ENCODE results near the gene BCKDHA.
A peak's percentile ranks its signal among the peaks of the same experiment; 100 is the strongest.
"Not testable (repeated sequence)": the region's sequence is repeated elsewhere in the genome, so short reads cannot be mapped to it uniquely, and the experiment has no call there.

BCKDHA gene

DNA sequence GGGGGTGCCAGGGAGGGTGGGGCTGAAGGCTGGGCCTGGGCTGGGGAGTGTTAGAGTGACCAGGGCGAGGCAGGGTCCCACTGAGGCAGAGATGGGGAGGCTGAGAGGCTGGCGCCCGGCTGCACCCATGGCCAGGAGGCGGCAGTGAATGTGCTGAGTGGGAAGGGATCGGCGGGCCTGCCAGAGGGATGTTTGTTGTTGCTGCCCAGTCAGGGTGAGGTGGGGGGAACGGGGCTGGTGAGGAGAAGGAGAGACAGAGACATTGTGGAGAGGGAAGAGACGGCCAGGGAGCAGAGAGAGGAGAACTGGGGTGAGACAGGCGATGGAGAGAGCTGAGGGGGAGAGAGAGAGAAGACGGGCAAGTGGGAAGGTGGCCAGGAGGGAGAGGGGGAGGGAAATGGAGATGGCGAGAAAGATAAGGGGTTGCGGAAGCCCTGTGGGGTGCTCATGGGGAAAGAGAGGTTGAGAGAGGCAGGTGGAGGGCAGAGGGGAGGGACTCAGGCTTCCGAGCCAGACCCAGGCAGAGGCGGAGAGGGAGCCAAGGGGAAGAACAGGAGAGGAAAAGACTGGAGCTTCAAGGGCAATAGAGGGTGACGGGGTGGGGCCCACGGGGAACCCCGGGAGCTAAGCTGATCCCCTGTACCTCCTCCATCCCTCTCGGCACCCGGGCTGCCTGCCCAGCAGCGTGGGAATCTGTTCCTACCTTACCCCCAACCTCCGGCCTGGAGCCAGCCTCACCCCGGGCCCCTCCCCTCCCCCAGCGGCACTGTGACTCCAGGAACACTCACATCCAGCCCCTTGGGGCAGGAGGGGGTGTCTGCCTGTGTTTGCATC, 30.2 kb downstream of the BCKDHA start:
- peak; percentile 32 for DNase-seq

DNA sequence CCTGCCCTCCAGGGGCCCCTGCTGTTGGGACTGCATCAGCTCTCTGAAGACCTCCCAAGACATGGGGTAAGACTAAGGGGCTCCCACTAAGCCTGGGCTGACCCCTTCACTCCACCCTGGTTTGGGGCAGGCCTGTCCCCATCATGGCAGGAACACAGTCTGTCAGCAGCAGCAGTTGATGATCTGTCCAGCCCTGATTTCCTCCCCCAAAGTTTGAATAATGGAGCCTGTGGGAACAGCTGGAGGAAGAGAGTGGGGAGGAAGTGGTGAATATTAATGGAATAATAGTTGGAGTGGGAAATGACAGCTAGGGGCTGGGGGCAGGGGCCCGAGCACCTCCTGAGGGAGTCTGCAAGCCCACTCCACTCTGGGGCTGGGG, 30.9 kb downstream of the BCKDHA start:
- no peak for DNase-seq

DNA sequence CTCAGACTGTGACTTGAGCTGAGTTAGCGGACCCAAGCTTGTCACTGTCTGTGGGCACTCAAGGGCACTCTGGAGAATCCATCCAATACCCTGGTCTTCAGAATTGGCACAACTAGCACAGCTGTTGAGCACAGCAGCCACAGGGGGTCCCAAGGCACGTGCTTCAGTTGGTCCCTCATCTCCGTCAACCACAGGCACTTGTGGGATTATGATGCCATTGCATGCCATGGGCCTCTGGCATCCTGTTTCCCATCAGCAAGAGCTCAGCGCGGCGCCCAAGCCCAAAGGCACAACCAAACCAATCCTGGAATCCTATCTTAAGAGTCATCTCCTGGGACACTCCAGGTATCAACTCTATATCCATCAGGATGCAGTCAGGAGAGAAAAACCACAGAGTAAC, 33.3 kb downstream of the BCKDHA start:
- no peak for DNase-seq

DNA sequence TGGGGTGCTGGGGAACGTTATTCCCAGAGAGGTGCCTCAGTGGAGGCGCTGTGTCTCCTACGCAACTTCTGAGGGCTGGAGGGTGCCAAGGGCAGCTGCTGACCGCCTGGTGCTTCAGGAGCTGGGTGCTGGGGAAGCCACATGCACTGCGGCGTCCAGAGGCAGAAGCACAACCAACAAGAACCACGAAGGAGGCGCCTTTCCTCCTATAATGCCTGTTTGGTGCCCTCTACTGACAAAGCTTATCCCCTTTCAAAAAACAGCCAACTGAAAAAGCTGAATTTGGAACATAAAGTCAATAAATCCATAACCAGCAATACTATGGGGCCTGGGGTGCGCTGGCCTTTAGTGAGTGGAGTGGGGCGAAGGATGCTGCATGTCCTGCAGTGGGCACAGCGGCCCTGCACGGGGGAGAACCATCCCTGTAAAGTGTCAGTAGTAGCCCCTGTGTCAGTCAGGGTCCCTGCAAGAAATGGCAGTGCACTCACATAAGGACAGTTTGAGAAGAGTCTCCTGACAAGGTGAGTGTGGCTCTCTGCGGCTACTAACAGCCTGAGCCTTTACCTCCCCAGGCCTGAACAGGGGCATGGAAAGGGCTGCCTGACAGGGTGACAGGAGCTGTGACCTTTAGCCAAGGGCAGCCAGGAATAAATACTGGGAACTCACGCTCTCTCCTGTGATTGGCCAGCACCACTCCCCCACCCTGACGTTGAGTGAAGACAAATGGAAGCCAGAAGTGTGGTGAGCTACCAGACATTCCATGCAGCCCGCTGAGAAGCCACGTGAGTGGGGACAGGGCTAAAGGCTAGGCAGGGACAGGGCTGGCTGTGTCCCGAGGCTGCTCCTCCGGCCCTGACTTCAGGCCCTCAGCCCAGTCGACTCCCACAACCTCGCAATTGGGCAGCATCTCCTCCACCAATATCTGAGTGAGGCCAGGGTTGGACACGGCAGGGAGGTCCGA, 34.1 kb downstream of the BCKDHA start:
- no peak for DNase-seq

DNA sequence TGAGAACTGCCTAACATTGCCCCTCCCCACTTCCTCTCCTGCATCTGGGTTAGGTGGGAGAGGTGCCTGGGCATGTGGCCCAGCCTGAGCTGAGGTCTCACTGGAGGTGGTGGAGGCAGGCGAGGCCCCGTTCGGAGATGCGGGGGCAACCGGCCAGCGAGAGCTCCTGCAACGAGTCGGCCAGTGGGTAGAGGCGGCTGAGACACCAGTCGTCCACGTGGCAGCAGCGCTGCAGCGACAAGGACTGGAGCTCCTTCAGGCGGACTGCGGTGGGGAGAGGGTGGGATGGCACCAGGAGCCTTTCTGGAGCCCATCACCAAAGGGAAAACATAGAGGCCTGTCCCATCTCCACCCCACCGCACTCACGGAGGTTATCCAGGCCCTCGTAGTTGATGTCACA, 35.6 kb downstream of the BCKDHA start:
- no peak for DNase-seq

DNA sequence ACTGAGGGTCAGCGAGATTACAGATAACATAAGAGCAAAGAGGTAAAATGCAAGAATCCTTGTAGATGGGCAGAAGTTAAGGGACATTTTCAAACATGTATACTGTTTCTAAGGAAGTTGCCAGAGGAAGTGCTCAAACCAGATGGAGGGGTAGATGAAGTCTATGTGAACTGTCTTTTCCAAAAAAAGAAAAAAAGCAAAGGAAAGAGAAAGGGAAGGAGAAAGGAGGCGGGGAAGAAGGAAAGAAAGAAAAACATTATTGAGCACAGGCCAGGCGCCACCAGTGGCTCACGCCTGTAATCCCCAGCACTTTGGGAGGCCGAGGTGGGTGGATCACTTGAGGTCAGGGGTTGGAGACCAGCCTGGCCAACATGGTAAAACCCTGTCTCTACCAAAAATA, 36.8 kb downstream of the BCKDHA start:
- no peak for DNase-seq

DNA sequence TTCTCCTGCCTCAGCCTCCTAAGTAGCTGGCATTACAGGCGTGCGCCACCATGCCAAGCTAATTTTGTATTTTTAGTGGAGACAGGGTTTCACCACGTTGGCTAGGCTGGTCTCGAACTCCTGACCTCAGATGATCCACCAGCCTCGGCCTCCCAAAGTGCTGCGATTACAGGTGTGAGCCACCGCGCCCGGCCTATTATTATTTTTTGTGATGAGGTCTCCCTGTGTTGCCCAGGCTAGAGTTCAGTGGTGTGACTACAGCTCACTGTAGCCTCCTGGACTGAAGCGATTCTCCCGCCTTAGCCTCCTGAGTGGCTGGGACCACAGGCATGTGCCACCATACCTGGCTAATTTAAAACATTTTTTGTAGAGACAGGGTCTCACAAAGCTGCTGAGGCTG, 37.8 kb downstream of the BCKDHA start:
- DNase-seq, result not testable (repeated sequence)

DNA sequence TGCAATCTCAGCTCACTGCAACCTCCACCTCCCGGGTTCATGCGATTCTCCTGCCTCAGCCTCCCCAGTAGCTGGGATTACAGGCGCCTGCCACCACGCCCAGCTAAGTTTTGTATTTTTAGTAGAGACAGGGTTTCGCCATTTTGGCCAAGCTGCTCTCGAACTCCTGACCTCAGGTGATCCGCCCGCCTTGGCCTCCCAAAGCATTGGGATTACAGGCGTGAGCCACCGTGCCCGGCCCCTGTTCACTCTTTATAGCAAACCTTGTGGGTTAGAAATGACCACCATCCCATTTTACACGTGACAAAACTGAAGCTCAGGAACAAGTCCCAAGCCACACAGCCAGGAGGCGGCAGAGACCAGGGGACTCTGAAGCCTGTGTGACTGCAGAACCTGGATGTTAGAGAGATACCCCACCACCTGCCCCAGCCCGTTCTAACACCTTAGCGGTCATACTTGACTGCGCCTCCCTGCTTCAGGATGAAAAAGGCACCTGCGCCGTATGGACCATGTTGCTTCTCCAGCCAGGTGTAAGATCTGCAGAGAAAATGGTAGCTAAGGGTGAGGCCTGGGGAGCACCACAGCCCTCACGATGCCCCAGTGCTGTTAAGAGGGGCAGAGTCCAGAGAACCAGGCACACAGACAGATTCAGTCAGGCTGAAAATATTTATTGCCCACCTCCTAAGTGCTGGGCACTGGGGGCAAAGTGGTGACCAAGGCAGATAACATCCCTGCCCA, 38.5 kb downstream of the BCKDHA start:
- no peak for DNase-seq

DNA sequence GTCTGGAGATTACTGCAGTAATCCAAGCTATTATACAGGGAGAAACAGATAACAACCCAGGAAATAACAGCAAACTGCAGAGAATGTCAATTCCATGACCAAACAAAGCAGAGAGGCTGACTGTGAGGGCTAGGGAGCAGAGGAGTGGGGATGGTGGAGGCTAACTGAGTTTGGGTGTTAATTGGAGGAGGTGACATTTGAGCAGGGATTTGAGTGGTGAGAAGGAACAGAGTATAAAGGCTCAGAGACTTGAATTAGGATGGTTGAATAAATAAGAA, 39.0 kb downstream of the BCKDHA start:
- DNase-seq, result no peak

DNA sequence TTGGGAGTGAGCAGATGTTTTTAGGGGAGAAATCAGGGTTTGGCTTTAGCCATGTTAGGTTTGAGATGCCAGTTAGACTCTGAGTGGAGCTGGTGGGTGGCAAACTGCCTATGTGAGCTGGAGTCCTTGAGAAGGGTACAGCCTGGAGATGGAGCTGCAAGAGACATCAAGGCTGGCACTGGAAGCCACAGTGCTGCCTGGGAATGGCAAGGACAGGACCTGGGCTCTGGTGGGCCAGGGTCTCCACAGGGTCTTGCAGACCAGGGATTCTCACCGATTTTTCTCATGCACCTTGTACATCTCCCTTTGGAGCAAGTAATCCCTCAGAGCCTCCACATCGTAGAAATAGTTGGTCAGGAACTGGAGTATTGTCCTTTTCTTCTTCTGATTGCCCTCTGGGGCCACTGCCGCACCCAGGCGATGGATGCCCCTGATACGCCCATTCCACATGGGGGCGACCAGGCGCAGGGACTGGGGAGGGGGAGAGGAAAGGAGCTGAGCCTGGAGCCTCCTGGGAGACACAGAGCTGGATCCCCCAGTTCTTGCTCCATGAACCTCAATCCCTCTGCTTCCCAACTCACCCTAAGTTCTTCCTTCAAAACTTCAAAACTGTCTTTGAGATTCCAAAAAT, 40.4 kb downstream of the BCKDHA start:
- DNase-seq, result no peak

DNA sequence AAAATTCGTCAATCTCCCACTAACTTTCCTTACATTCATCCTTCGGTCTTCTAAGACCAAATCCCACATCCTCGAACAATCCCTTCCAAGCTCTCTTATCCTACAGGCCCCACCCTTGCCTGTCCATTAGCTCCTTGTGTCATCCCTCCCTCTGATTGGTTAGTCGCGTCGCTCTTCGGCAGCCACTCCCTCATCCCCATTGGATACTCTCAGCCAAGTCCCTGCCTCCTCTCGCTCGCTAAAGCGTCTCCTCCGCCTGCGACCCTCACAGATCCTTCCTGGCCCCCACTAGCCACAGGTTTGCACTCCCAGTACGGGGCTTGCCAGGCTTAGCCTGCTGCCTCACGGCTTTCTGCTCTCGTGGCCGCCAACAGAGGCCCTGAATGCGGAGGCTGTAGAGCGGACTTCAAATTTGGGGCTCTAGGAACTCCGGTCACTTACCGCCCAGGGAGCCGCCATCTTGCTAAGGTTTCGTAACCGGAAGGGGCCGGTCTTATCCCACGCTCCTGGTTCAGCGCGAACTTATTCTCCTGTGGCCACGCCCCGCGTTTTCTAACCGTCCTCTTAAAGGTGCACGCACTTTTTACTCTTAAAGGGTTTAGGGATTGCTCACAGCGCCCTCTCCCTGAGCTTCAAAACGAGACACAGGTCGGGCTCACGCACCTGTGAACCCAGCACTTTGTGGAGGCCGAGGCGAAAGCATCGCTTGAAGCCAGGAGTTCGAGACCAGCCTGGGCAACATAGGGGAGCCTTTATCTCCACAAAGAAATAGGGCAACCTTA, 42.0 kb downstream of the BCKDHA start, which contains the start of gene DMAC2:
Gene DMAC2, minus strand, starts transcription at position 472 of the 782 bp plus-strand sequence. Its CDS starts 13 bp downstream, at position 459.
- DNase-seq, result peak; percentile 92

DNA sequence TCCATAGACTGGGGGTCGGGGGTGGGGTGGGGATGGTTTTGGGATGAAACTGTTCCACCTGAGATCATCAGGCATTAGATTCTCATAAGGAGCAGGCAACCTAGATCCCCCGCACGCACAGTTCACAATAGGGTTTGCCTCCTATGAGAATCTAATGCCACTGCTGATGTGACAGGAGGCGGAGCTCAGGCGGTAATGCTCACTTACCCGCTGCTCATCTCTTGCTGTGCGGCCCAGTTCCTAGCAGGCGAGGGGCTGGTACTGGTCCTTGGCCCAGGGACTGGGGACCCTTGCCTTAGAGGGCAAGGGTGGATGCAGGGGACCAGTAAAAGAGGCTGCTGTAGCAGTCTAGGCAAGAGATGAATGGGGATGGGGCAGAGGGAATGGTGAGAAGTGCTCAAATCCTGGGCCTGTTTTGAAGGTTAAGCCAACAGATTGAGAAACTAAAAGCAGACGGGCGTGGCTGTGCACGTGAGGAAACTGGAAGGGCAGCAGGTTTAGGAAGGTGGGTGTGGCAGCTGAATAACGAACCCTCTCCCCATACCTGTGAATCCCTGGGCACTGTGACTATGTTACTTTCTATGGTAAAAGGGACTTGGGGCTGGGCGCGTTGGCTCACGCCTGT, 43.8 kb downstream of the BCKDHA start:
- DNase-seq, result no peak

DNA sequence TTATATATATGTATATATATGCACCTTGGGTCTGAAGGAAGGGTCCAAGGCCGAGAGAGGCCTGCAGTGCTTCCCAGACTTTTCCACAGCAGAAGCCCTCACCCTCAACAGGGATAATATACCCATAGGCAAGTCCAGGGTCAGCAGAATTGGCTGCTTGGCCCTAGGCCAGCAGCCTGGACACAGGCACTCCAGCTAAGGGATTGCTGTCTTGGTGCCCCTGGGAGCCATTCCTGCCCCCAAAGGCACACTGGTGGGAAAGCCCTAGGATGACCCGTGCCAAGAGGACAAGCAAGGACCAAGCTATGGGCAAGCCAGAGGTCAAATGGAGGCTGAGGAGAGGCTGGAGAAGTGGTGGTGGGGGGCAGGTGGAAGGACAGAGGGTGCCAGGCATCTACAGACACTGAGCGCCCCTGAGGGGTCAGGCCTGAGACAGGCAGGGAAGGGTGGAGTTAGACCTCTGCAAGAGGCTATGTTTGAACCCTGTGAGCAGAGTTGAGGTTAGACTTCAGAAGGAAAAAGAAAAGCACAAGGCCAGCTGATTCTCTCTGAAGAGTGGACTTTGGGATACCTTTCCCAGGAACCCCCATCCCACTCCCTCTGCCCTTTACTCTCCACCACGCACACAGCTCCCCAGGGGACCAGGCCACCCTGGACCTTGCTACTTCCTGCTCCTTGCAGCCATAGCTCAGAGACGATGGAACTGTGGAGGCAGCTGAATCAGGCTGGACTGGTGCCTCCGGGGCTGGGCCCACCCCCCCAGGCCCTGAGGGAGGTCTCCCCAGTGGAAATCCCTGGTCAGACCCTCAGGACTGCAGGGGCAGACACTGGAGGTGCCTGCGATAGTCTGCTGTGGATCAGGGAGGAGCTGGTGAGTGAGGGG, 45.1 kb downstream of the BCKDHA start, which contains the start of gene ERICH4:
Gene ERICH4, plus strand, starts transcription at position 684 of the 883 bp plus-strand sequence. Its CDS starts 14 bp downstream, at position 698.
- DNase-seq, result no peak

DNA sequence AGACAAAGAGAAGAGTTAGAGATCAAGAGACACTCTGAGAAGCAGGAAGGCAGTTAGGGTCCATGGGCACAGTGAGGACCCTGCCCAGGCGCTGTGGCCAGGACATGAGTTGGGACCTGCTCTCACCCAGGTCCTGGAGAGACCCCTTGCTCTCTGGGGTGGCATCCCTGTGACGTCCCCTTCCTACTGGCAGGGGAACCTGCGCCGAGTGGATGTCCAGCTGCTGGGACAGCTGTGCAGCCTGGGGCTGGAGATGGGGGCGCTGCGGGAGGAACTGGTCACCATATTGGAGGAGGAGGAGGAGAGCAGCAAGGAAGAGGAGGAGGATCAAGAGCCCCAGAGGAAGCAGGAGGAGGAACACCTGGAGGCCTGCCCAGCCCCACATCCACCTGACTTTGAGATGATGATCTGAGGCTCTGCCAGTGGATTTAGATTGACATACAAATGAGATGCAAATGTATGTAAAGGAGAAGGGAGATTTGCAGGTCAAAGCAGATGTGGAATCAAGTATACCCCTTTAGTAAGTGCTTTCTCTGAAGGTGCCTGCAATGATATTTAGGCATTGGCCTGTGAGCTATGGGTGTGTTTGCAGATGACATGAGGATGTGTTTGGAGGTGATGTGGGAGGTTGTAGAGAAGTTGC, 46.3 kb downstream of the BCKDHA start:
- no peak for DNase-seq

DNA sequence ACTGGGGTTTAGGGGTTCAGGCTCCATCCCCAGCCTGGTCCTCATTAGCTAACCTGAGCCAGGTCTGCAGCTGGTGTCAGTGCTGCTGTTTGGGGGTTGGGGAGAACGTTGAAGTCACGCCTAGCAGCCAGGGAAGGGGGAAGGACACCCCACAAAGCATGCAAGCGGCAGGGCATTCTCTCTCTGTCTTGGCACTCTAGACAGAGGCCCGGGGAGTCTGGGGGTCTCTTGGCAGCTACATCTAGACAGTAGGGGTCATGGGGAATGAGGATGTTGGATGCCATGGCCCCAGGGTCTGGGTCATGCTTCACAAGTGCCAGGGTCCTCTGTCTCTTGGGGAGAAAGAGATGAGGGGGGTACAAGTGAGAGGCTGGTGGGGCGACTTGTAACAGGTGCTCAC, 48.0 kb downstream of the BCKDHA start:
- no peak for DNase-seq

DNA sequence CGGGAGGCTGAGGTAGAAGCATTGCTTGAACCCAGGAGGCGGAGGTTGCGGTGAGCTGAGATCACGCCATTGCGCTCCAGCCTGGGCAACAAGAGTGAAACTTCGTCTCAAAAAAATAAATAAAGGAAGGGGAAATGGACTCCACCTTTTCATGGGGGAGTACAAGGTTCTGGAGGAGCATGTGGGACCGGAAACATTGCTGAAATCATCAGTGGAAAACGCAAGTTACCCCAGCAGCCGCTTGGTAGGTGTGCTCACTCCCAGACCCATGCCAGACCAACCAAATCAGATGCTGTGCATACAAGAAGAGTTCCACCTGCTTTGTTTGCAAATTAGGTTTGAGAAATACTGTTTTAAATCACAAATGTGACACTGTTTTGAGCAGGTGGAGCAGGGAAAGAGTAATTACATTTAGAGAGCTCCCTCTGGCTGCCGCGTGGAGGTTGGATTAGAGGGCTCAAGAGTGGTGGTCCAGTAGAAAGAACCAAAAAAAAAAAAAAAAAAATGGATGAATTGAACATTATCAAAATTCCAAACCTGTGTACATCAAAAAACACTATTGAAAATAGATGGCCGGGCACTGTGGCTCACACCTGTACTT, 50.2 kb downstream of the BCKDHA start:
- no peak for DNase-seq

DNA sequence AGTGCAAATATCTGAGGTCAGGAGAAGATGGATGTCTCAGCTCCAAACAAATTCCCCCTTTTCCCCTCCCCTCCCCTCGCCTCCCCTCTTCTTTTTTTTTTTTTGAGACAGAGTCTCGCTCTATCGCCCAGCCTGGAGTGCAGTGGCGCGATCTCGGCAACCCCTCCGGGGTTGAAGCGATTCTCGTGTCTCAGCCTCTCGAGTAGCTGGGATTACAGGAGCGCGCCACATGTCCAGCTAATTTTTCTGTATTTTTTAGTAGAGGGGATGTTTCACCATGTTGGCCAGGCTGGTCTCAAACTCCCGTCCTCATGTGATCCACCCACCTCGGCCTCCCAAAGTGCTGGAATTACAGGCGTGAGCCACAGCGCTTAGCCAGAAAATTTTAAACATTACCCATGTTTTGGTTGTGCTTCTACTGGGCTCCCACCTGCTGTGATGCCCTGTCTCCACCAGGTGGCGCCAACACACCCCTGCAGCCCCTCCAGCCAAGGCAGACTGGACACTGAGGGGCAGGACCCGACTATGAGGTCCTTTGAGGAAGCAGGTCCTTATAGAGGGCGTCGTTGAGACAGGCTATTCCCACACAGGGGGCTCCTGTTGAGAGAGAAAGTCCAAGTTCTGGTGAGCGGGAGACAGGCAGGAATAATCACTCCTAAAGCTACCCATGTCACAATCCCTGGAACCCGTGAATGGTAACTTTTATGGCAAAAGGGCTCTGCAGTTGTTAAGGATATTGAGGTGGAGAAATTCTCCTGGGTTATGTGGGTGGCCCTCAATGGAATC, 51.7 kb downstream of the BCKDHA start:
- DNase-seq, result peak; percentile 71

DNA sequence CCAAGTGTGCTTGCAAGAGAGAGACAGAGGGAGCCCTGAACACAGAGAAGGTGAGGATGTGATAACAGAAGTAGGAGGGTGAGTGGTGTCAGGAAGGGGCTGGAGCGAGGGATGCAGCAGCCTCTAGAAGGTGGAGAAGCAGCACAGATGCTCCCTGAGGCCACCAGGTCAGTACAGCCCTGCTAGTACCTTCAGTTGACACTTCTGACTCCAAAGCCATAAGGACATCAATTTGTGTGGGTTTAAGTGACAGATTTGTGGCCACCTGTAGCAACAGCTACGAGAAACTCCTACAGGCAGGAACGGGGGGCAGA, 52.2 kb downstream of the BCKDHA start:
- DNase-seq, result no peak

Data from activated CD8-positive, alpha-beta memory T cell treated with anti-CD3 and anti-CD28 coated beads, Interleukin-2, amount 50 U/mL, for 4 hours (primary cell).